BE2C (cell line): ENCODE results near the gene PAGE2B.
"Not testable (repeated sequence)": the region's sequence is repeated elsewhere in the genome, so short reads cannot be mapped to it uniquely, and the experiment has no call there.

Experiments
- DNase-seq: peaks from one replicate; pipeline ENCODE4 v3.0.0-alpha.2; 2020
- H3K27me3 ChIP-seq: fragments of 250-450 bp; sonication (Bioruptor Pico); 2 replicates; pipeline ENCODE4 v1.5.1; 2020; ENCODE audit warnings: mild to moderate bottlenecking
- H3K36me3 ChIP-seq: fragments of 250-450 bp; sonication (Bioruptor Pico); 2 replicates; pipeline ENCODE4 v1.5.1; 2020; ENCODE audit warnings: mild to moderate bottlenecking
- H3K4me1 ChIP-seq: fragments of 250-450 bp; sonication (Bioruptor Pico); 2 replicates; pipeline ENCODE4 v1.5.1; 2020
- H3K4me3 ChIP-seq: 2 replicates; pipeline ENCODE4 v1.5.1; 2011; ENCODE audit warnings: low read depth, low read length
- H3K9me3 ChIP-seq: fragments of 250-450 bp; sonication (Bioruptor Pico); 2 replicates; pipeline ENCODE4 v1.5.1; 2020
- CTCF ChIP-seq: IDR thresholded peaks from 2 replicates; pipeline ENCODE4 v1.5.1; 2012; ENCODE audit warnings: mild to moderate bottlenecking, low read depth, low read length

The PAGE2B gene

GRCh38 chrX:55030271-55031205 lies 44.3 kb upstream of the PAGE2B start, which contains the start of gene ALAS2:
TSS of gene ALAS2 (minus strand) at chrX:55030977. CDS start at chrX:55026000, 4,977 bp downstream.
- TF ChIP-seq CTCF = no peak
- Histone ChIP-seq H3K4me3 (no peak within 1 kb of the TSS), H3K36me3 (no peaks in the 10 kb centered on the region), H3K9me3 (no peaks in the 10 kb centered on the region), H3K4me1 (no peaks in the 10 kb centered on the region), H3K27me3 (no peaks in the 10 kb centered on the region)
- no peak for DNase-seq

- Histone ChIP-seq H3K9me3 (no peaks in the 10 kb centered on the region), H3K36me3 (no peaks in the 10 kb centered on the region), H3K4me3 (no peak overlapping the region), H3K4me1 (no peaks in the 10 kb centered on the region), H3K27me3 (no peaks in the 10 kb centered on the region)
- TF ChIP-seq CTCF = no peak
- no peak for DNase-seq
Observed at GRCh38 chrX:55033429-55033828, 41.4 kb upstream of the PAGE2B start.

GRCh38 chrX:55039471-55039870 lies 35.4 kb upstream of the PAGE2B start:
- no peaks in the 10 kb centered on the region for H3K27me3 ChIP-seq
- no peak overlapping the region for H3K4me3 ChIP-seq
- no peak for TF ChIP-seq CTCF
- H3K36me3 ChIP-seq = no peaks in the 10 kb centered on the region
- DNase-seq = no peak
- no peaks in the 10 kb centered on the region for H3K4me1 ChIP-seq
- no peaks in the 10 kb centered on the region for H3K9me3 ChIP-seq

GRCh38 chrX:55041514-55041913 lies 33.3 kb upstream of the PAGE2B start:
- no peak for DNase-seq
- Histone ChIP-seq H3K9me3 (no peaks in the 10 kb centered on the region), H3K36me3 (no peaks in the 10 kb centered on the region), H3K4me1 (no peaks in the 10 kb centered on the region), H3K4me3 (no peak overlapping the region), H3K27me3 (no peaks in the 10 kb centered on the region)
- TF ChIP-seq CTCF = no peak

- not testable (repeated sequence) for H3K36me3 ChIP-seq, H3K27me3 ChIP-seq, H3K4me1 ChIP-seq, H3K9me3 ChIP-seq, DNase-seq, H3K4me3 ChIP-seq
Observed at GRCh38 chrX:55050599-55050998, 24.2 kb upstream of the PAGE2B start.

GRCh38 chrX:55056820-55057674 lies 17.8 kb upstream of the PAGE2B start:
- DNase-seq = no peak
- Histone ChIP-seq H3K36me3 (no peaks in the 10 kb centered on the region), H3K27me3 (no peaks in the 10 kb centered on the region), H3K9me3 (no peaks in the 10 kb centered on the region), H3K4me1 (no peaks in the 10 kb centered on the region), H3K4me3 (peak overlapping the region; percentile 32)
- no peak for TF ChIP-seq CTCF
